ENCODE measurements around the gene PLOD3.

- TF ChIP-seq PATZ1 (CRISPR knock-in tag; IDR thresholded peaks at IDR 0.05; ENCODE audit: borderline replicate concordance) (no peak), CAMTA2 (CRISPR knock-in tag; conservative IDR thresholded peaks at IDR 0.05) (no peak), CBX3 (IDR thresholded peaks at IDR 0.05; ENCODE audit: borderline replicate concordance in 1 of 2, low read length in 2 of 2) (no peak)
Measured at GRCh38 chr7:101179117-101179516, 38.3 kb downstream of the PLOD3 start.

All from K562 (cell line).